Transverse colon (tissue), 4 donors: ENCODE data around the gene STARD10.

Experiments used
- EP300 ChIP-seq: sonication (generic); formaldehyde crosslinking; IDR thresholded peaks from one replicate; pipeline ENCODE4 v1.6.1; 2017; ENCODE audit warnings: antibody characterized with exemption, low read depth
- POLR2A ChIP-seq: fragments of 450-650 bp; IDR thresholded peaks from one replicate; pipeline ENCODE4 v1.6.1; 2016; ENCODE audit warnings: antibody characterized with exemption, mild to moderate bottlenecking, moderate library complexity
- POLR2AphosphoS5 ChIP-seq, 3 donors: sonication (generic); formaldehyde crosslinking; IDR thresholded peaks; one replicate each; pipeline ENCODE4 v1.6.1; 2016; ENCODE audit warnings: antibody characterized with exemption in 3 of 3
- TF ChIP-seq, protein P1 (sequence below), 5 experiments: fragments of 200-600 bp in 3 of 5; fragments of 450-650 bp in 2 of 5; sonication (generic) in 3 of 5; IDR thresholded peaks; 1 replicate in 2 of 5; 2 replicates in 3 of 5; pipeline ENCODE4 v1.5.1; 2016 to 2017; ENCODE audit warnings: antibody characterized with exemption in 5 of 5, inconsistent platforms in 3 of 5, mild to moderate bottlenecking in 2 of 5, moderate library complexity in 1 of 5

DNA sequence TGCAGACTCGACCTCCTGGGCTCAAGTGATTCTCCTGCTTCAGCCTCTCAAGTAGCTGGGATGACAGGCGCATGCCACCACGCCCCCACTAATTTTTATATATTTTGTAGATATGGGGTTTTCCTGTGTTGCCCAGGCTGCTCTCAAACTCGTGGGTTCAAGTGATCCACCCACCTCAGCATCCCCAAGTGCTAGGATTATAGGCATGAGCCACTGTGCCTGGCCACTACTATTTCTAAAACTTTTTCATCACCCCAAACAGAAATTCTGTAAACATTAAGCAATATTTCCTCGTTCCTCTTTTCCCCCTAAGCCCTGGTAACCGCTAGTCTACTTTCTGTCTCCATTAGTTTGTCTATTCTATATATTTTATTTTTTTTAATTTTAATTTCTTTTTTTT, 11.4 kb upstream of the STARD10 start:
- TF ChIP-seq, protein P1, sequence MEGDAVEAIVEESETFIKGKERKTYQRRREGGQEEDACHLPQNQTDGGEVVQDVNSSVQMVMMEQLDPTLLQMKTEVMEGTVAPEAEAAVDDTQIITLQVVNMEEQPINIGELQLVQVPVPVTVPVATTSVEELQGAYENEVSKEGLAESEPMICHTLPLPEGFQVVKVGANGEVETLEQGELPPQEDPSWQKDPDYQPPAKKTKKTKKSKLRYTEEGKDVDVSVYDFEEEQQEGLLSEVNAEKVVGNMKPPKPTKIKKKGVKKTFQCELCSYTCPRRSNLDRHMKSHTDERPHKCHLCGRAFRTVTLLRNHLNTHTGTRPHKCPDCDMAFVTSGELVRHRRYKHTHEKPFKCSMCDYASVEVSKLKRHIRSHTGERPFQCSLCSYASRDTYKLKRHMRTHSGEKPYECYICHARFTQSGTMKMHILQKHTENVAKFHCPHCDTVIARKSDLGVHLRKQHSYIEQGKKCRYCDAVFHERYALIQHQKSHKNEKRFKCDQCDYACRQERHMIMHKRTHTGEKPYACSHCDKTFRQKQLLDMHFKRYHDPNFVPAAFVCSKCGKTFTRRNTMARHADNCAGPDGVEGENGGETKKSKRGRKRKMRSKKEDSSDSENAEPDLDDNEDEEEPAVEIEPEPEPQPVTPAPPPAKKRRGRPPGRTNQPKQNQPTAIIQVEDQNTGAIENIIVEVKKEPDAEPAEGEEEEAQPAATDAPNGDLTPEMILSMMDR (IDR thresholded peaks at IDR 0.05), result no peak
- TF ChIP-seq POLR2AphosphoS5 (IDR thresholded peaks at IDR 0.05) (no peak), POLR2A (no peak), EP300 (no peak)
